ENCODE data around the gene UGT1A6.
"Not testable (repeated sequence)": the region's sequence is repeated elsewhere in the genome, so short reads cannot be mapped to it uniquely, and the experiment has no call there.

UGT1A6 gene

DNA sequence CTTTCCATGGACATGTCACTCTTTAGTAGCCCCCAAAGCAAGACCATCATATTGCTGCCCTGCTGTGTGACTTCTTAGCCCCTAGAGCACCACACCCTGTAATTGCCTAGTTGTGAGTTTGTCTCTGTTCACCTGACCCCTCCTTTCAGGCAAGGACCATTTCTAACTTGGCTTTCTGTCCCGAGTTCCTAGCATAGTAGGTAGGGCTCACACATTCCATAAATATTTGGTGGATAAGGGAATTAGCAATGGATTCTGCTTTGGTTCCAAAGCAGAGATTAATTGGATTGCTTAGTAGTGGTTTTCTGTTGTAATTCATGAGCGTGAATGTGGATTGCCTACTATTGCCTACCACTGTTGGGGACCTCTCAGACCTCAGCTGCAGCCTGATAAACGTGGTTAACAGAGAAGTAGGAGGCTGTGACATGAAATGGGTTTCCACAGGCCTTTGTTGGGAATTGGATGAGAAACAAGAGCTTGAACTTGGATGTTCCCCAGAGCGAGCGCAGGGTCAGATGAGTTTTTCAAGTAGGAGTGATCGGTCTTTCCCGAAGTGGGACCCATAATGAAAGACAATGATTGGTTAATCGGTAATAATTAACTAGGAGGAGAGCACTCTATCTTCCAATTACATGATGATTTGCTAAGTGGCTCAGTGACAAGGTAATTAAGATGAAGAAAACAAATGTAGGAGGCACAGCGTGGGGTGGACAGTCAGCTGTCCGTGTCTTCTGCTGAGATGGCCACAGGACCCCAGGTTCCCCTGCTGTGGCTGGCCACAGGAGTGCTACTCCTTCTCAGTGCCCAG, 54.0 kb downstream of the UGT1A6 start:
- TF ChIP-seq, protein P1, sequence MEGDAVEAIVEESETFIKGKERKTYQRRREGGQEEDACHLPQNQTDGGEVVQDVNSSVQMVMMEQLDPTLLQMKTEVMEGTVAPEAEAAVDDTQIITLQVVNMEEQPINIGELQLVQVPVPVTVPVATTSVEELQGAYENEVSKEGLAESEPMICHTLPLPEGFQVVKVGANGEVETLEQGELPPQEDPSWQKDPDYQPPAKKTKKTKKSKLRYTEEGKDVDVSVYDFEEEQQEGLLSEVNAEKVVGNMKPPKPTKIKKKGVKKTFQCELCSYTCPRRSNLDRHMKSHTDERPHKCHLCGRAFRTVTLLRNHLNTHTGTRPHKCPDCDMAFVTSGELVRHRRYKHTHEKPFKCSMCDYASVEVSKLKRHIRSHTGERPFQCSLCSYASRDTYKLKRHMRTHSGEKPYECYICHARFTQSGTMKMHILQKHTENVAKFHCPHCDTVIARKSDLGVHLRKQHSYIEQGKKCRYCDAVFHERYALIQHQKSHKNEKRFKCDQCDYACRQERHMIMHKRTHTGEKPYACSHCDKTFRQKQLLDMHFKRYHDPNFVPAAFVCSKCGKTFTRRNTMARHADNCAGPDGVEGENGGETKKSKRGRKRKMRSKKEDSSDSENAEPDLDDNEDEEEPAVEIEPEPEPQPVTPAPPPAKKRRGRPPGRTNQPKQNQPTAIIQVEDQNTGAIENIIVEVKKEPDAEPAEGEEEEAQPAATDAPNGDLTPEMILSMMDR (IDR thresholded peaks at IDR 0.05; ENCODE audit: borderline replicate concordance, insufficient read depth, low read depth, low read length), result no peak
- no peak overlapping the region for H3K4me3 ChIP-seq (ENCODE audit: low read depth, low read length)

DNA sequence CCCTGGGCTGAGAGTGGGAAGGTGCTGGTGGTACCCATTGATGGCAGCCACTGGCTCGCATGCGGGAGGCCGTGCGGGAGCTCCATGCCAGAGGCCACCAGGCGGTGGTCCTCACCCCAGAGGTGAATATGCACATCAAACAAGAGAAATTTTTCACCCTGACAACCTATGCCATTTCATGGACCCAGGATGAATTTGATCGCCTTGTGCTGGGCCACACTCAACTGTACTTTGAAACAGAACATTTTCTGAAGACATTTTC, 54.5 kb downstream of the UGT1A6 start:
- H3K4me3 ChIP-seq (ENCODE audit: low read depth, low read length), result no peak overlapping the region
- TF ChIP-seq, protein P1 (IDR thresholded peaks at IDR 0.05; ENCODE audit: borderline replicate concordance, insufficient read depth, low read depth, low read length), result no peak

DNA sequence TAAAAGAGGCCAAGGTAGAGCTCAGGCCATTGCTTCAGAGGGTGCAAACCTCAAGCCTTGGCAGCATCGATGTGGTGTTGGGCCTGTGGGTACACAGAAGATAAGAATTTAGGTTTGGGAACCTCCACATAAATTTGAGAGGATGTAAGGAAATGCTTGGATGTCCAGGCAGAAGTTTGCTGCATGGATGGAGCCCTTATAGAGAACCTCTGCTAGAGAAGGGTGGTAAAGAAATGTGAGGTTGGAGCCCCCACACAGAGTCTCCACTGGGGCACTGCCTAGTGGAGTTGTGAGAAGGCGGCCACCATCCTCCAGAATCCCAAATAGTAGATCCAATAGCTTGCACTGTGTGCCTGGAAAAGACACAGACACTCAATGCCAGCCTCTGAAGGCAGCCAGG, 58.0 kb downstream of the UGT1A6 start:
- not testable (repeated sequence) for H3K4me3 ChIP-seq (ENCODE audit: low read depth, low read length)

DNA sequence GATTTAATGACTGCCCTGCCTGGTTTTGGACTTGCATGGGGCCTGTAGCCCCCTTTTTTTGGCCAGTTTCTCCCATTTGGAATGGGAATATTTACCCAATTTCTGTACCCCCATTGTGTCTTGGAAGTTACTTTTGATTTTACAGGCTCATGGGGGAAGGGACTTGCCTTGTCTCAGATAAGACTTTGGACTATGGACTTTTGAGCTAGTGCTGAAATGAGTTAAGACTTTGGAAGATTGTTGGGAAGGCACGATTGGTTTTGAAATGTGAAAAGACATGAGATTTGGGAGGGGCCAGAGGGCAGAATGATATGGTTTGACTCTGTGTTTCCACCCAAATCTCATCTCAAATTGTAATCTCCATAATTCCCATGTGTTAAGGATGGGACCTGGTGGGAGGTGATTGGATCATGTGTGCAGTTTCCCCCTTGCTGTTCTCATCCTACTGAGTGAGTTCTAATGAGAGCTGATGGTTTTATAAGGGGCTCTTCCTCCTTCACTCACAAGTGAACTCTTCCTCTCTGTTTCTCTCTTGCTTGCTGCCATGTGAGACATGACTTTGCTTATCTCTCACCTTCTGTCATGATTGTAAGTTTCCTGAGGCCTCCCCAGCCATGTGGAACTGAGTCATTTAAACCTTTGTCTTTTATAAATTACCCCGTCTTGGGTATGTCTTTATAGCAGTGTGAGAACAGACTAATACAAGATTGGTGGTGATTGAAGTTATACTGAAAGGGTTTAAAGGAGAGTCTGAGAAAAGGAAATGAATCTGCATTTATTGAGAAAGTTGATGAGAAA, 58.7 kb downstream of the UGT1A6 start:
- not testable (repeated sequence) for H3K4me3 ChIP-seq (ENCODE audit: low read depth, low read length)

DNA sequence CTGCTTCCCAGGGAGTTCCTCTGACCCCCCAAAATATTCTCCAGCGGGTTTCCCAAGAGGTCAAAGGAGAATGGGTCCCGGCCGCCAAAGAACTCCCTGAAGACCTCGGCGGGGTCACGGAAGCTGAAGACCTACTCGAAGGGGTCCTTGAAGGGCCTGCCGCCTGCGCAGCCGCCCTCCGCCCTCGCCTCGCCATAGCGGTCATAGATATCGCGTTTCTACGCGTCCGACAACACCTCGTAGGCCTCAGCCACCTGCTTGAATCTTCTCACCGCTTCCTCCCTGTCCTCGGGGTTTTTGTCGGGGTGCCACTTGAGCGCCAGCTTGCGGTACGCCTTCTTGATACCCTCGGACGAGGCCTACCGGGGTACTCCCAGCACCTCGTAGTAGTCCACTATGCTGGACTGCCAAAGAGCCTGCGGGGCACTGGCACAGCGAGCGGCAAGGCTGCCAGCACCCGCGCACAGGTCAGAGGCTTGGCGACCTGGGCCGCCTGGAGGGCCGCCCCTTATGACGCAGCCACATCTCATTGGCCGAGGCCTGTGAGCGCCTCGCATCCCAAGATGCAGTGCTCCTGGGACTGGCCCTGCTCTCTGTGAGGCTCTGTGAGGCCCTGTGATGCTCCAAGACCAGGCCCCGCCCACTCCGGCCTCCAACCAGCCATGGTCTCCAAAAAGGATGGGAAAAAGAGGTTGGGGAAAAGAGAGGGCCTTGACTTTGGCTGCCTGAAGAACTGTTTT, 62.4 kb downstream of the UGT1A6 start:
- no peak overlapping the region for H3K4me3 ChIP-seq (ENCODE audit: low read depth, low read length)
- TF ChIP-seq, protein P1 (IDR thresholded peaks at IDR 0.05; ENCODE audit: borderline replicate concordance, insufficient read depth, low read depth, low read length), result no peak

DNA sequence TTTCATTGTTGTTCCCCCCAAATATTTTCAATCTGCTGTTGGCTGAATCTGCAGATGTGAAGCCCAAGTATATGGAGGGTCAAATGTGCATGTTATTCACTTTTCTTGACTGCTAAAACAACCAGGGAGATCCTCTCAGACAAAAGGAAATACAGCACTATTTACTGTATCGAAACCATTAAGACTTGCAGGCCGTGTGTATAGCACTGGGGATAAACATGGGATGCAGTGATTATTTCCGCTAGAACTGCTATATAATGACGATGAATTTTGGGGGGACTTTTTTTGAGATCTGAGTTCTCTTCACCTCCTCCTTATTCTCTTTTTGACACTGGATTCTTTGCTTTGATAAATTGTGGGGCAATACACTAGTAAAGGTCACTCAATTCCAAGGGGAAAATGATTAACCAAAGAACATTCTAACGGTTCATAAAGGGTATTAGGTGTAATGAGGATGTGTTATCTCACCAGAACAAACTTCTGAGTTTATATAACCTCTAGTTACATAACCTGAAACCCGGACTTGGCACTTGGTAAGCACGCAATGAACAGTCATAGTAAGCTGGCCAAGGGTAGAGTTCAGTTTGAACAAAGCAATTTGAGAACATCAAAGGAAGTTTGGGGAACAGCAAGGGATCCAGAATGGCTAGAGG, 63.9 kb downstream of the UGT1A6 start:
- TF ChIP-seq, protein P1 (IDR thresholded peaks at IDR 0.05; ENCODE audit: borderline replicate concordance, insufficient read depth, low read depth, low read length), result no peak
- H3K4me3 ChIP-seq (ENCODE audit: low read depth, low read length), result no peak overlapping the region

DNA sequence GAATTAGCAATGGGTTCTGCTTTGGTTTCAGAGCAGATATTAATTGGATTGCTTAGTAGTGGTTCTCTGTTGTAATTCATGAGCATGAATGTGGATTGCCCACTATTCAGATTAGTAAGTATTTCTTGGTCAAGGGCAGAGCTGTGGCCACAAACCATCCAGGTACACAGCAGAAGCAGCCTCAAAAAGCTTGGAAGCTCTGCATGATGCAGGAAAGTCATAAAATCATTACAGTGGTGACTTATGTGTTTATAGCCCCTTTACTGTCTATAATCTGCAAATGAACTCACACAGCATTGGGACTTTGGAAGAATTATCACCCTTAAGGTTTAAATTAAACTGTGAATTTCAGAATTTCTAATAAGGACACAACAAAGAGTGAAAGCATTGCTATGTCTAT, 65.5 kb downstream of the UGT1A6 start:
- TF ChIP-seq, protein P1 (IDR thresholded peaks at IDR 0.05; ENCODE audit: borderline replicate concordance, insufficient read depth, low read depth, low read length), result no peak
- no peak overlapping the region for H3K4me3 ChIP-seq (ENCODE audit: low read depth, low read length)
